ENCODE data around the gene ATF4.

- TF ChIP-seq EZH2 (IDR thresholded peaks at IDR 0.05; ENCODE audit: borderline replicate concordance, low read depth, low read length, severe bottlenecking) (no peak), CTCF (IDR thresholded peaks at IDR 0.05; ENCODE audit: extremely low read depth in 1 of 2, insufficient read depth in 1 of 2, low read depth in 1 of 2, low read length in 2 of 2) (no peak), POLR2A (IDR thresholded peaks at IDR 0.05; ENCODE audit: low read depth, low read length) (no peak), POLR2AphosphoS5 (IDR thresholded peaks at IDR 0.05; ENCODE audit: insufficient read depth, low read depth, low read length) (no peak), JUN (IDR thresholded peaks at IDR 0.05; ENCODE audit: borderline replicate concordance, insufficient read depth, insufficient read length, low read depth) (no peak)
These were observed 39.8 kb downstream of the ATF4 start for GRCh38 chr22:39560127-39560526.
